ENCODE results near the gene FLYWCH2. TPM values are rescaled to one million over a fixed set of nuclear protein-coding genes. Genes with fewer than 3 reads are reported as not detected.

The FLYWCH2 gene
- total RNA-seq, 2 experiments from 2014 or later: 23.9 to 38.7 TPM

DNA sequence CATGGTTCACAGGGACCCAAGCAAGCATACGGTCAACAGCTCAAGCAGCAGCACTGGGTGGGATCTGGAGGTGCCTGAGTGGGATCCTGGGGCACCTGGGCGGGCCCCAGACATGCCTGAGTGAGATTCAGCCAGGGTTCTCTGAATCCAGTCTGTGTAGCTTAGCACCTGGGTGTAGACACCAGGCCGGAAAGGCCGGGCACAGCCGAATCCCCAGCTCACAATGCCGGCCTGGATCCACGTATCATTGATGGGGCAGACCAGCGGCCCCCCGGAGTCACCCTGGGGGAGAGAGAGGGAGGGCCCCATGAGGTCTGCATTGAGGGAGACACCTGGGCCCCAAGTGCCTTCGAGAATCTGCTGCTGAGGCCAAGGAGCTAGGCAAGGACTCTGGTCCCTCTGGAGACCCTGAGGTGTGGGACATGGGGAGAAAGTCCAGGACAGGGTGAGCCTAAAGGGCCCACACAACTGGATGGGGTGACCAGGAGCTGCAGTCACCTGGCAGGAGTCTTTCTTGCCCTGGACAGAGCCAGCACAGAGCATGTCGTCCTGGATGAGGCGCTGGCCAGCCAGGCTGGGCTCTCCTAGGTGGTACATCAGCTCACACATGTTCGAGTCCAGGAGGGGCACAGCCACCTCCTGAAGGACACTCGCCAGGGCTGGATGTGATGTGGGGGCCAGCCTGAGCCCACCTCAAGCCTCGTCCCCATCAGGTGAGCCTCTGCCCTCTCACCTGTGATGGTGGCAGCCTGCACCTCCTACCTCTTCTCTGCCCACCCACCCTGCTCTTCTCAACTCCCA is 43.2 kb upstream of the FLYWCH2 start:
- Histone ChIP-seq H3K9me2 (ENCODE audit: insufficient read depth, low read length) (no peaks in the 10 kb centered on the region), H3K79me2 (ENCODE audit: insufficient read depth, low read depth, low read length) (no peaks in the 10 kb centered on the region), H4K20me1 (ENCODE audit: insufficient read depth, low read length) (no peaks in the 10 kb centered on the region), H3K27ac (ENCODE audit: low read depth, low read length, poor library complexity, severe bottlenecking) (no peak overlapping the region), H2AFZ (ENCODE audit: low read length) (no peak overlapping the region), H3K4me1 (ENCODE audit: insufficient read depth, low read length, poor library complexity, severe bottlenecking) (no peaks in the 10 kb centered on the region), H3K36me3 (ENCODE audit: insufficient read depth, low read length) (no peaks in the 10 kb centered on the region), H3K4me2 (ENCODE audit: low read length) (no peak overlapping the region), H3K4me3 (ENCODE audit: low read depth, low read length, poor library complexity, severe bottlenecking) (no peak overlapping the region), H3K9me3 (ENCODE audit: low read length) (no peaks in the 10 kb centered on the region)
- no peak for TF ChIP-seq EZH2phosphoT487 (IDR thresholded peaks at IDR 0.05; ENCODE audit: borderline replicate concordance, low read depth, low read length)
- TF ChIP-seq, protein P1, sequence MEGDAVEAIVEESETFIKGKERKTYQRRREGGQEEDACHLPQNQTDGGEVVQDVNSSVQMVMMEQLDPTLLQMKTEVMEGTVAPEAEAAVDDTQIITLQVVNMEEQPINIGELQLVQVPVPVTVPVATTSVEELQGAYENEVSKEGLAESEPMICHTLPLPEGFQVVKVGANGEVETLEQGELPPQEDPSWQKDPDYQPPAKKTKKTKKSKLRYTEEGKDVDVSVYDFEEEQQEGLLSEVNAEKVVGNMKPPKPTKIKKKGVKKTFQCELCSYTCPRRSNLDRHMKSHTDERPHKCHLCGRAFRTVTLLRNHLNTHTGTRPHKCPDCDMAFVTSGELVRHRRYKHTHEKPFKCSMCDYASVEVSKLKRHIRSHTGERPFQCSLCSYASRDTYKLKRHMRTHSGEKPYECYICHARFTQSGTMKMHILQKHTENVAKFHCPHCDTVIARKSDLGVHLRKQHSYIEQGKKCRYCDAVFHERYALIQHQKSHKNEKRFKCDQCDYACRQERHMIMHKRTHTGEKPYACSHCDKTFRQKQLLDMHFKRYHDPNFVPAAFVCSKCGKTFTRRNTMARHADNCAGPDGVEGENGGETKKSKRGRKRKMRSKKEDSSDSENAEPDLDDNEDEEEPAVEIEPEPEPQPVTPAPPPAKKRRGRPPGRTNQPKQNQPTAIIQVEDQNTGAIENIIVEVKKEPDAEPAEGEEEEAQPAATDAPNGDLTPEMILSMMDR (conservative IDR thresholded peaks at IDR 0.05; ENCODE audit: low read length): no peak
- no TSS peak for BruUV-seq (replicated peaks)
- CTCF ChIA-PET (ENCODE audit: unreplicated experiment): interaction anchor here (0.7 kb wide), 1 partner anchor 28 kb away, joined by 3 read pairs; no protein-coding TSS in a partner anchor
- DNase-seq (ENCODE audit: low spot score): no peak
- POLR2A ChIA-PET: interaction anchor here (1.8 kb wide), 1 partner anchor 28 kb away, joined by 4 read pairs; no protein-coding TSS in a partner anchor
- intact Hi-C loops (cut with micrococcal nuclease; ENCODE audit: unreplicated experiment): loop anchor here (1.0 to 2.0 kb wide), 2 partner anchors 28 to 79 kb away; no protein-coding TSS in a partner anchor

GRCh38 chr16:2840914-2841313 is 42.1 kb upstream of the FLYWCH2 start:
- CTCF ChIA-PET (ENCODE audit: unreplicated experiment): no interaction called here

More at GRCh38 chr16:2840914-2841313, 42.1 kb upstream of the FLYWCH2 start:
- Histone ChIP-seq H3K79me2 (ENCODE audit: insufficient read depth, low read depth, low read length) (no peaks in the 10 kb centered on the region), H4K20me1 (ENCODE audit: insufficient read depth, low read length) (no peaks in the 10 kb centered on the region), H3K4me1 (ENCODE audit: insufficient read depth, low read length, poor library complexity, severe bottlenecking) (no peaks in the 10 kb centered on the region), H3K36me3 (ENCODE audit: insufficient read depth, low read length) (no peaks in the 10 kb centered on the region), H3K4me3 (ENCODE audit: low read depth, low read length, poor library complexity, severe bottlenecking) (no peak overlapping the region), H3K9me2 (ENCODE audit: insufficient read depth, low read length) (no peaks in the 10 kb centered on the region), H2AFZ (ENCODE audit: low read length) (no peak overlapping the region), H3K9me3 (ENCODE audit: low read length) (no peaks in the 10 kb centered on the region), H3K4me2 (ENCODE audit: low read length) (no peak overlapping the region), H3K27ac (ENCODE audit: low read depth, low read length, poor library complexity, severe bottlenecking) (no peak overlapping the region)
- TF ChIP-seq, protein P1 (conservative IDR thresholded peaks at IDR 0.05; ENCODE audit: low read length): no peak
- no peak for TF ChIP-seq EZH2phosphoT487 (IDR thresholded peaks at IDR 0.05; ENCODE audit: borderline replicate concordance, low read depth, low read length)
- POLR2A ChIA-PET: no interaction called here
- no TSS peak for BruUV-seq (replicated peaks)
- DNase-seq (ENCODE audit: low spot score): no peak
- intact Hi-C loops (cut with micrococcal nuclease; ENCODE audit: unreplicated experiment): no loop called here

All from OCI-LY7 (cell line).